Stimulated activated CD4-positive, alpha-beta T cell treated with anti-CD3 and anti-CD28 coated beads, TNF-alpha, amount 100 ng/mL, for 1 hour (primary cell): Measurements from ENCODE around the gene PCDHGA1.

Source experiments
- DNase-seq, 3 donors: peaks; one replicate each; pipeline ENCODE4 v3.0.0-alpha.2; 2020; ENCODE audit warnings: low read depth in 3 of 3, low spot score in 1 of 3

Gene PCDHGA1

DNA sequence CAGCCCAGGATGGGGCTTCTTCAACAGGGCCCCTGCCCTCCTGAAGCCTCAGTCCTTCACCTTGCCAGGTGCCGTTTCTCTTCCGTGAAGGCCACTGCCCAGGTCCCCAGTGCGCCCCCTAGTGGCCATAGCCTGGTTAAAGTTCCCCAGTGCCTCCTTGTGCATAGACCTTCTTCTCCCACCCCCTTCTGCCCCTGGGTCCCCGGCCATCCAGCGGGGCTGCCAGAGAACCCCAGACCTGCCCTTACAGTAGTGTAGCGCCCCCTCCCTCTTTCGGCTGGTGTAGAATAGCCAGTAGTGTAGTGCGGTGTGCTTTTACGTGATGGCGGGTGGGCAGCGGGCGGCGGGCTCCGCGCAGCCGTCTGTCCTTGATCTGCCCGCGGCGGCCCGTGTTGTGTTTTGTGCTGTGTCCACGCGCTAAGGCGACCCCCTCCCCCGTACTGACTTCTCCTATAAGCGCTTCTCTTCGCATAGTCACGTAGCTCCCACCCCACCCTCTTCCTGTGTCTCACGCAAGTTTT, 182.1 kb downstream of the PCDHGA1 start:
- peak; percentile 67 to 82 (median 67) for DNase-seq

DNA sequence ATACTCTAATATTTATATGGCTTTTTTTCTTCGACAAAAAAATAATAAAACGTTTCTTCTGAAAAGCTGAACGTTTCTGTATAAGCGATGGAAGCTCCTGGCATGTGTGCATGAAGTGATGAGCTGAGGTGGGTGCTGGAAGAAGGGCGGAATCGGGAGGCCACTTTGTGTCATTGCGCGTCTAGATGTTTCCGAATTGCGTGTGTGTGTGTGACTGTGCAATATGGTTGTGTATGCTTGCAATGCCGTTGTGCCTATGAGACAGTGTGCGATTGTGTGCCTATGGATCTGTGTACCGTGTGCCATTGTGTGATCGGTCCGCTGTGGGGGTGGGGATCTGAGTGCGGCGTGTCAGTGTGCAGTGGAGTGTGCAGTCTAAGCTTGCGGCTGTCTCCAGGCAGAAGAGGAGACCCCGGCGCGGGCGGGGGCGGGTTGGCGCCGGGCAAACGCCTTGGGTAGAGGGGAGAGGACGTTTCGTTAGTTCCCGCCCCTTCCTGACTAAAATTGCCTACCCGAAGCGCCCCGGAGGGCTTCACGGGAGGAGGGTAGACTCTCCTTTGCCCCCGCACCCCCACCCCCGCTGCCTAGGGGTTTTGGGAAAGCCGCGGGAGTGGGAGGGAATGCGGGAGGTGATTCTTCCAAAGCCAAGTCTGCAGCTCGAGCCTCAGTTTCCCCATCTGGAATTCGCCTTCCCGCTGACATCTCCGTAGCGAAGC, 182.8 kb downstream of the PCDHGA1 start:
- peak in 1 of 3 donors; percentile 29 for DNase-seq

DNA sequence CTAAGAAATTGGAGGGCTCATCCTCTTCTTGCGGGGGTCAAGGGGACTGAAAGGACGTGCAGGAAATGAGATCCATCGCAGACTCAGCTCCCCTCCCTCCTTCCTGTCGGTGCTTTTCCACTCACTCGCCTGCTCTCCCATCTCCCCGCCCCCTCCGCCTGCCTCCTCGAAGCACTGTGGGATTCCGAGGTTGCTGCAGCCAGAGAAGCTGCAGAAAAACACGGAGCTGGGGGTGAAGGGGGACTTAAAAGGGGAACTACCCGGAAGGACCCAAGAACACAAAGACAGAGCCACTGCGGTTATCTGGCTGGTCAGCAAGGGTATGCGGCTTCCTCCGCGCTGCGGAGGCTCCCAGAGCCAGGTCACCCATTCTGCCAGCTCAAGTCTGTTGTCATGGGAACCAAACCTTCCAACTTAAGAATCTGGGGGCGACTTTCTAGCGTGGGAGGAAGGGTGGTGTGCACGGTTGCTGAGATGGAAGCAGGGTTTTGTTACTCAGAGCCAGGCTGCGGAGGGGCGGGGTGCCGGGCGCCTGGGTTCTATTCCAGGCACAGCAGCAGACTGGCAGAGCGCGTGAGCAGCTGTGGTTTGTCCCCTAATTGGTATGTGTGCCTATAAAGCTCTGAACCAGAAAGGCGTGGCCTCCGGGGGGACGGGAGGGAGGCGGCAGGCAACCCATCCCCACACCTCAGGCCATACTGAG, 183.5 kb downstream of the PCDHGA1 start:
- peak in 1 of 3 donors; percentile 56 for DNase-seq

DNA sequence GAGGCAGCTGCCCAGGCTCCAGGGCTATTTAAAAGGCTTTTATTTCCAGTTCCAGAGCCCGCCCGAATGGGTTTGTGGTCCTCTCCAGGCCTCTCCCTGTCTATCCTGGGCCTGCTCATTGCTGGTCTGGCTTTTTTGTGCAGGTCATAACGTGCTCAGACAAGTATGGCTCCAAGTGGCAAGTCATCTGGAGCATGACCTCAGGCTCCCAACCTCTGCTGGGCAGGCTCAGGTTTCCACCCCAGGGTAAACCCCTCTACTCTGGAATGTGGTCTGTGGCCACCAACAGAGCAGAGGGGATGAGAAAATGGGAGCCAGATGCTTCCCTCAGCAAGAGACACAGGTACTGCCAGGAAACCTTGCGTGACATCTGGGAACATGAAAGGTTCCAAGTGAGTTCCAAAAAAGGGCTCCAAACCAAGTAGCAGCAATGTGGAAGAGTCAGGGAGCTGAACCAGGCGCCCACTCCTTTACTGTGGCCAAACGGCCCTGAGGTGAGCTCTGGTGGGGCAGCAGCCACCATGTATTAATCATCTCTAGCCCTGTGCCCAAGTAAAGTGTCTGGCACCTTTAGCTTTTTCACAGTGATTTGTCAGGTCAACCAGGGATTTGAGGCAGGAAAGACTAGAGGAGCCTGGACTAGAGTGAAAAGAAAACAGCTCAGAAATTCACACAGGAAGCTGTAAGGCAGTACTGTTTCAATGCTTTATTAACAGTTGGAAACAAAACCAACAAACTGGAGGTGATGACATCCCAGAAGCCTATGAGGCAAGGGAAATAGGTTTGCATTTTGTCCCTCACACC, 184.2 kb downstream of the PCDHGA1 start:
- no peak for DNase-seq

DNA sequence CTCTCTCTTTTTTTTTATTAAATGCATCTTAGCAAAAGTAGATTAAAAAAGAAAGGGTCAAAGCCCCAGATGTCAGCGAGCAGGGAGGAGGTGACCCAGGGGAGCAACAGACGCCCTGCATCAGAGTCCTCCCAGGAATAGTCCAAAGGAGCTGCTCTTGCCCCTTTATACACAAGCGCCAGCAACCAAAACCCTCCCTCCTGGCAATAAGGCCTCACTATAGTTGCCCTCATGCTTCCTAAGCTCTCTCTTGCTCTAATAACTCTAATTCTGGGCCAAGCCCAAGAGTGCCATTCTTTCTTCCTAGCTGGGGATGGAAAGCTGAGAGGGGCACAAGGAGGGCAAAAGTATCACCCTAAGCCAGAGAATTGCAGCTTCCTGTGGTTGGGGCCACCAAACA, 184.8 kb downstream of the PCDHGA1 start:
- no peak for DNase-seq

DNA sequence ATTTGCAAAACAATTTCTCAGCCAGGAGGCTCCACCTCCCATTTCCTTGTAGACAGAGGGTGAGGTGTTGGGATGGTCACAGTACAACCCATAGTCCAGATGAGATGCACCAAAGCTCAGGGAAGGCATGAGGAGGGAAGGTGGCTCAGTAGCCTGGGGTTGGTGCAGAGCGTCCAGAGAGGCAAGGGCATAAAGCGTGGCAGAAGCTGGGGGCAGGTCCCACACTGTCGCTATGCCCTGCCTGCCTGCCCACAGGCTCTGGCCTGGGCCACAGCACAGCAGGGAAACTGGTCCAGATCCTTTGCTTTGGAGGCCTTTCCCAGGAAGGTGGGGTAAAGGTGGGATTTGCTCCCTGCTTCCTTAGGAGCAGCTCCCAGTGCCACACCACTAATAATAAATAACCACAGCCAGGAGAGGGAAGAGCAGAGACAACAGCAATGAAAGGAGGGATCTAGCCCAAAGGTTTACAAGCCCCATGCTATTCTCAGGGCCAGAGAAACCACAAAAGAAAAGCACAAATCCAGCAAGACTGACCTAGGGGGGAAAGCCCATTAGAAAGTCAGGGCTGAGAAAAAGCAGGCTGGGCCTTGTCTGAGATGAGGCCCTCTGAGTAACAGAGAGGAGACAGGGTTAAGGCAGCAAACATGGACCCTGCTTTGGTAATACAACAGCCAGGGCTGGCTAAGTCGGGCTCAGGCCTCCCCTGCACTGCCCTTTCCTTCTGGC, 185.8 kb downstream of the PCDHGA1 start:
- DNase-seq = no peak

DNA sequence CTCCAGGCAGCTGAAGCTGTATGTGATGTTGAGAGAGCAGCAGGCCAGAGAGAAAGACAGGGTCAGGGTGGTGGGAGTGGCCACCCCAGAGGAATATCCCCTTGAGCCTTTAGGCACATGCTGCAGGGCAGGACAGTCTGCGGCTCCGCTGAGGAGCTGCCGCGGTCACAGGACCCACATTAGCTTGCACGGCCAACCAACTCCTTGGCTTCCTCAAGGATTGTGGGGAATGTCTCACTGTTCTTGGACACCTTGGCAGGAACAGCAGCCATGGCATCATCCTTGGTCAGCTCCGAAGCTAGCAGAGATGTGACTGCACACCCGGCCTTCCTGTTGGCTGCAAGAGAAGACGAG, 186.3 kb downstream of the PCDHGA1 start:
- DNase-seq = no peak

DNA sequence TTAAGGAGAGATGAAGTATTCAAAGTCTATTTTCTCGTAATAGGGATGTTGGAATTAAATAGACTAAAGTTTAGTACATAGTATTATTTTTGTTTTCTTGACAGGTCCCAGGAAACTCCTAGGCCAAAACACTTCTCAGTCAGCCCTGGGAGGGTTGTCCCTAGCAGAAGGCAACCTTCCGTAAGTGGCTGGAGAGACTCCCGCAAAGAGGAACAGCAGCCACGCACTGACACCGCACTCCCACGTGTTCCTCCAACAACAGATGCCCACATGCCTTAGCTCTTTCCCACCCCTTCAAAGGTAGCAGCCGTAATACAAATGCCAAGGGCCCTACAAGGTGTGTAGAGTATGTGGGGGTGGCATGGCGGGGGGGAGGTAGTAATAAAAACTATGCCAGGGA, 187.0 kb downstream of the PCDHGA1 start:
- no peak for DNase-seq

DNA sequence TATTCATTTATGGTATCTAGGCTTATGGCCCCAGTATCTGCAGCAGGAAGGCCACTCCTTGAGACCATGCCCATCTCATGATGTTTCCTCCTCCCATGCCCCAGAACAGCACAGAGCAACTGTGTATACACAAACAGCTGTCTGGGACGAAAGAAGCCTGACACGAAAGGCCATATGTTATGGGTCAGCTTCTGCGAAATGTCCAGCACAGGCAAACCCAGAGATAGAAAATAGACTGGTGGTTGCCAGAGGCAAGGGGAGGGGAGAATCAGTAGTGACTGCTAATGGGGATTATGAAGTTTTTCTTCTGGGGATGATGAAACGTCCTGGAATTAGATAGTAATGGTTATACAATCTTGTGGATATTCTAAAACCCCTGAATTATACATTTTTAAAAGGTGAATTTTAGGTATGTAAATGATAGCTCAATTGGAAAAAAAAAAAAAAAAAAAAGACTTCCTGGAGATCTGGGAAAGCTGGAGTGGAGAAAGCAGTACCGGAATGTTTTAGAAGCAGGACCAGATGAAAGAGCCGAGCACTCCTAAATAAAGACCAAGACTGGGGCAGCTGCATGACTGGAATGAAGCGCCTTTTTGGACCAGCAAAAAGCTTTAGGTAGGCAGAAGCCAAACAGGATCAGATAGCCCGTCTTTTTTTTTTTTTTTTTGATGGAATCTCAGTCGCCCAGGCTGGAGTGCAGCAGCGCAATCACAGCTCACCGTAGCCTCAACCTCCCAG, 187.7 kb downstream of the PCDHGA1 start:
- no peak for DNase-seq

DNA sequence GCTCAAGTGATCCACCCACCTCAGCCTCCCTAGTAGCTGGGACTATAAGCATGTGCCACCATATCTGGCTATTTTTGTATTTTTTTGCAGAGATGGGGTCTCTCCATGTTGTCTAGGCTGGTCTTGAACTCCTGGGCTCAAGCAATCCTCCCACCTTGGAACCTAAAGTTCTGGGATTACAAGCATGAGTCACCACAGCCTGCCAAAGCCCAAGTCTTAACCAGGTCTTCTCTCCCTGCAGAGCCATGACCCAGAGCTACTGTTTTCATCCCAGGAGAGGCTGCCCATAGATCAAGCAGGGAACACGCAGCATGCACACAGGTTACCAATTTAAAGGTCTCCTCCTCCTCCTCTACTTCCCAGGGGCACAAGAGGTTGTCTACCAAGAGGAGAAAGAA, 188.3 kb downstream of the PCDHGA1 start:
- no peak for DNase-seq

DNA sequence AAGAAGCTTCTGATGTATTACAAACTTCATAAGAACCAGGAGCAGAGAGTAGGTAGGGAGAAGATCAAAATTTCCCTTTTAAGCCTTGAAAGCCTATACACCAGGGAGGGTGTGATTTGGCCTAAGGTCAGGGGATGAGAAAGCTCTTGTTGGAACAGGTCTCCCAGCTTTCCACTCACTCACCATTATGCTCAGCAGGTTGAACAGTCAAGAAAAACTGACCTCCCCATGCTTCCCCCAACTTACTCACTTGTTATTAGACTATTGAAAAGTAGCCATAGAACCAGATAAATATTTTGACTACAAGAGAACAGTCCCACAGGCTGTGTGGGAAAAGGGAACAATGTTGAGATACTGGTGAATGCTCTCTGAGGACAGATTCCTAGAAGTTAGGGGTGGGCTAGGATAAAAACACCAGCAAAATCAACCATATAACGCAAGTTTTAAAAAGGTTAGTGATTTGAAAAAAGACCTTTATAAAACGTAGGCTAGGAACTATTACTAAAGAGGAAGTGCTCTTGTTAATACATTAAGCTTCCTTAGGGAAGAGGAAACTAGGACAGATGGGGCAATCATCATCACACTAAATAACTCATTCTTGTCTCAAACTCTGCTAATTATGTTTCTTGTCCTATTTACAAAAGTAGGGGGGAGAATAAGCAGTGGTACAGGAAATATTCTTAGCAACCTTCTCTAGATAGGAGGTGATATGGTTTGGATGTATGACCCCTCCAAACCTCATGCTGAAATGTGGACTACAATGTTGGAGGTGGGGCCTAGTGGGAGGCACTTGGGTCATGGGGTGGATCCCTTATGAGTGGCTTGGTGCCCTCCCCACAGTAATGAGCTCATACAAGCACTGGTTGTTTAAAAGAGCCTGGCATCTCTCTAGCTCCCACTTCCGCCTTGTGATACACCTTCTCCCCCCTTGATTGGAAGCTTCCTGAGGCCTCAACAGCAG, 189.6 kb downstream of the PCDHGA1 start:
- DNase-seq = no peak

DNA sequence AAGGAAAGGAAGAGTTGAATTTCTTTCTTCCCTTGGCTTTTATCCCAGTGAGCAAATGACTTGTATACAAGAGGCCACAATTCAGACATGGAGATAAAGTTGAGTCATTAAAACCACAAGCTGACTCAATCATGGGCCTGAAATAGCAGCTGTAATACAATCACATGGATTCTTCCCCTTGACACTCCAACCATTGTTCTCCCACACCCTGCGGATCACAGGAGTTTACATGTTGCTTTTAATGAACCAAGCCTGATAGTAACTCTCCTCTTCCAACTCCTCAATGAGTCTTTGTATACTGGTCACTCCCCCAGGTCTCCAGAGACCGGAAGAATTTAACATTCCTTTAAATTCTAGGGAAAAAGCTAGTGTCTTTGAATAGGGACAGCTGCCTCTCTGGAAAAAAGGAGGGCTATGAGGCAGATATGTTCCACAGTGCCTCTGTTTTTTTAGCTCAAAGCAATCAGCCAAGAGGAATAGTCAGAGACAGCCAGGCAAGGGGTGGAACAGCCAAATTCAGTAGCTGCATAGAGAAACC, 191.0 kb downstream of the PCDHGA1 start:
- no peak for DNase-seq

DNA sequence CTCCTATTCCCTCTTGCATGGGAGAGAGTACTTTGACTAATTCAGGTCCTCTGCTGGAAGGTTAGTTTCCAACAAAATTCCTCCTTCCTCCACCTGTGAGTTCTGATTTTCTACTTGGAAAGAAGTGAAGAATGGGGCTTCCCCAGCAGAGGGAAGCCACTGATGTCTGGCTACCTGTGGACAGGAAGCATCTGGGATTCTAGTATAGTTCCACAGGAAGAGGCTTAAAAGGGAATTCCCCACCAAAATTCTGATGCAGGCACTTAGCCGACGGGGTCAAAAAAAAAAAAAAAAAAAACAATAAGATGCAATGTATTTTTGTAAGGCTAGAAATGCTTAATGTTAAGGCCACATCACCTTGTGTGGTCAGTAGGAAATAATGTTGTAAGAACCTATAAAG, 192.0 kb downstream of the PCDHGA1 start:
- DNase-seq = no peak

DNA sequence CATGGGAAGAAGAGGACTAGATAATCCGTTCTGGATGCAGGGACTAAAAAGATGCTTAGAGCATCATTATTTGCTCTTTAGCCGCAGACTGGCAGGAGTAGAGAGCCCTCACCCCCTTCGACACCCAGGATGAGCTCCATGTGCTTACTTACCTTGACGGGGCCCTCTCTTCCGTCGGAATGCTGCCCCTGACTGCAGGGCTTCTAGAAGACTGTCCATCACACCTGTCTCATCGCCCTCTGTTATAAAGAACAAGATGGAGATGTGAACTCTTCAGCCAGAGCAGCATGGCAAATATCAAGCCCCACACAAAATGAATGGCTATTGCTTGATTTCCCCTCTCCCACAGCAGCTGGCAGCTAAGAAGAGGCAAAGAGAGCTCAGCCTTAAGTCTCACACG, 193.7 kb downstream of the PCDHGA1 start:
- no peak for DNase-seq

DNA sequence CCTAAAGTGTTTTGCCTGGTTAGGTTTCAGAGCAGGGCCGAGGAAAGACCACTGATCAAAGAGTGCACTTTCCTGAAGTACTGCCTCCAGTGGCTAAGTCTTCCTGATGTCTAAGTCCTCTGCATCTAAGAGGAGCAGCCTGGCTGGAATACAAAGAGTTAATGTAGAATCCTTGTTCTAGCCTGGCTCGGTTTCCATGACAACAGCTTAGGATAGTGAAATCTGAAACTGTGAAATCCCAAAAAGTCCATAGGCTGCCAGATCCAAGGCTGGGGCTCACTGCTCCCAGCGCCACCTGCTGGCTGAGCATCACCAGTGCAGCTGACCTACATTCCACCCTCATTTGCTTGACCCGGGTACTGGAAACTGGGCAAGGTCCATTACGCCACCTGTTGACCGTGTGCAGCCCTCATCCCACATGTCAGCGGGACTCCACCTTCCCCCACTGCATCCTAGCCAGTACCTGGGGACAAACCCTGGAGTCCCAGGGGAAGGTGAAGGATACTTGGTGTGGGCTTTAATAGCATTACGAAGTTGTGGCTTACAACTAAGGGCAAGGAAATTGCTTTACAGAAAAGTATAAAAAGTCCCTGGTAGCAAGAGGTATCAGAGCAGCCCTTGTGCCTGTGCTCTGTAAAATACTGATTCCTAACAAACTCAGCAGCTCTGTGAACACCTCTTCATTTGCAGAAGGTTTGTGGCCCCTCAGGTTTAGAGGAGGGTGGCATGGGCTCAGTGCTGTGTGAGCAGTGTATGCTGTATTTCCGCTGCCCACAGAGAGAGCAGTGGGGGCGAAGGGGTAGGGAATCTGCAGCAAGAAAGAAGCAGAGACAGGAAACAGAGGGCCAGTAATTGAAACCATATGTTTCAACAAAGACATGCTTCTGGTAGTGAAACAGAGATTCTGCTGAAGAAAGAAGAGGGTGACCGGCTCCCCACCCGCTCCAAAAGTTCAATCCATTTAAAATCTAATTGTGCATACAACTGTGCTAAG, 194.6 kb downstream of the PCDHGA1 start:
- DNase-seq = peak in 2 of 3 donors; percentile 7 to 32

DNA sequence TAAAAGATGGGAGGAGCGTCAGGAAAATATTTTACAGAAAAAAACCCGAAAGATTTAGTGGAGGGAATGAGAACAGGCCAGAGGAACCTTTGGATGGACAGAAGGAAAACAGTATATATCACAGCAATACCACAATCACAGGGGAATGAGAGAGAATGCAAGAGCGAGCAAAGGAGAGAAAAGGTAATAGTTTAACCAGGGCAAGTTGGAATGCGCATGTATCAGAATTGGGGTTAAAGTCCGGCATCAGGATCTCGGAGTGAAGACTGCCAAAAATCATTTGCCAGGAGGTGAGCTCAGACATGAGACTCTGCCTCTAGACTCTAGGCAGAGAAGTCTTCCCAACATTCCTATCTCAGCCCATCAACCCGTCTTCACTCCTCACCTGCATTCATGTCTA, 195.3 kb downstream of the PCDHGA1 start:
- no peak for DNase-seq

DNA sequence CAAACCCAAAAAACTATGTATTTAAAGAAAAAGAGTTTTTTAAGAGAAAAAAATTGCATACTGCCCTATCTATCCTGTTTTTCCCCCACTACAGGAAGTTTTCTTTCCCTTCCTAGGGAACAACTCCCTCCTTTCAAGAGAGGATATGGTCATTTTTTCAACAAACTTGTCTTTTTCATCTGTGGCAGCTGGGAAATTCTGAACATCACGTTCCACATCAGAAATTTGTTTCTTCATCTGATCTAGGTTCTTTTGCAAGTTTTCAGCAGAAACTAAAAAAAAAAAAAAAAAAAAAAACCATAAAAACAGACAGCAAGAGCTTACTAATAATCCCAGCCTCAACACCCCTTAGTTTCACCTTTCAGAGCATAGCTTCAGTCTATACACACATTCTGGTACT, 197.1 kb downstream of the PCDHGA1 start:
- DNase-seq = no peak
